HEK293 (cell line): ENCODE results near the gene SF3B2.
A peak's percentile ranks its signal among the peaks of the same experiment; 100 is the strongest.

Experiments
- CTCF ChIA-PET: fragments of 350-600 bp; formaldehyde crosslinking; extraction: SDS; loops from one replicate; lab custom pipeline; 2021; ENCODE audit warnings: antibody characterized with exemption; lab: Yijun Ruan, JAX
- POLR2A ChIA-PET: fragments of 300-600 bp; formaldehyde crosslinking; extraction: SDS; loops from one replicate; lab custom pipeline; 2020; ENCODE audit warnings: antibody characterized with exemption, inconsistent platforms; lab: Yijun Ruan, JAX
- H3K27ac ChIP-seq: fragments of 200-500 bp; sonication (Bioruptor generic); 2 replicates; pipeline ENCODE4 v1.5.1; 2014; ENCODE audit warnings: low read depth, low read length, control low read depth, inconsistent platforms; ENCODE audit errors: extremely low read depth
- H3K36me3 ChIP-seq, 2 experiments: fragments of 200-500 bp in 1 of 2; sonication (Bioruptor generic) in 1 of 2; 1 replicate in 1 of 2; 2 replicates in 1 of 2; pipeline ENCODE4 v1.5.1; 2014 to 2017; ENCODE audit warnings: inconsistent platforms in 2 of 2, low read length in 2 of 2; ENCODE audit not compliant: control insufficient read depth in 2 of 2, insufficient read depth in 1 of 2
- H3K4me1 ChIP-seq: fragments of 200-500 bp; sonication (Bioruptor generic); 2 replicates; pipeline ENCODE4 v1.5.1; 2014; ENCODE audit warnings: mild to moderate bottlenecking, low read length, inconsistent platforms; ENCODE audit not compliant: control insufficient read depth, insufficient read depth
- H3K4me3 ChIP-seq: 2 replicates; pipeline ENCODE4 v1.5.1; 2011; ENCODE audit warnings: low read depth, mild to moderate bottlenecking, control low read depth, low read length, moderate library complexity
- H3K9me3 ChIP-seq: fragments of 200-500 bp; sonication (Bioruptor generic); 2 replicates; pipeline ENCODE4 v1.5.1; 2014; ENCODE audit warnings: low read depth, low read length, inconsistent platforms; ENCODE audit not compliant: control insufficient read depth, insufficient read depth
- EGR2 ChIP-seq: fragments of 450-650 bp; formaldehyde crosslinking; IDR thresholded peaks from 2 replicates; pipeline ENCODE4 v1.5.1; 2016; ENCODE audit warnings: low read depth, missing biosample characterization, missing genetic modification characterization
- PRDM10 ChIP-seq: fragments of 450-650 bp; formaldehyde crosslinking; IDR thresholded peaks from 2 replicates; pipeline ENCODE4 v1.5.1; 2016; ENCODE audit warnings: missing biosample characterization, missing genetic modification characterization
- PRDM4 ChIP-seq: fragments of 450-650 bp; formaldehyde crosslinking; IDR thresholded peaks from 2 replicates; pipeline ENCODE4 v1.5.1; 2017; ENCODE audit warnings: missing biosample characterization, missing genetic modification characterization
- RBAK ChIP-seq: fragments of 450-650 bp; formaldehyde crosslinking; IDR thresholded peaks from 2 replicates; pipeline ENCODE4 v1.5.1; 2016; ENCODE audit warnings: missing biosample characterization, missing genetic modification characterization
- WT1 ChIP-seq: fragments of 450-650 bp; formaldehyde crosslinking; IDR thresholded peaks from 2 replicates; pipeline ENCODE4 v1.5.1; 2016; ENCODE audit warnings: missing biosample characterization, missing genetic modification characterization
- ZBTB26 ChIP-seq: fragments of 450-650 bp; formaldehyde crosslinking; optimal IDR thresholded peaks from 2 replicates; pipeline ENCODE3; 2016; ENCODE audit warnings: missing biosample characterization, mild to moderate bottlenecking, missing genetic modification characterization
- ZFHX2 ChIP-seq: fragments of 450-650 bp; formaldehyde crosslinking; conservative IDR thresholded peaks from 2 replicates; pipeline ENCODE4 v1.5.1; 2016; ENCODE audit warnings: missing biosample characterization, missing genetic modification characterization
- ZNF350 ChIP-seq: fragments of 450-650 bp; formaldehyde crosslinking; IDR thresholded peaks from 2 replicates; pipeline ENCODE4 v1.5.0; 2017; ENCODE audit warnings: missing biosample characterization, mild to moderate bottlenecking, missing genetic modification characterization
- ZNF362 ChIP-seq: fragments of 450-650 bp; formaldehyde crosslinking; IDR thresholded peaks from 2 replicates; pipeline ENCODE4 v1.5.1; 2016; ENCODE audit warnings: missing biosample characterization, missing genetic modification characterization
- ZNF548 ChIP-seq: fragments of 450-650 bp; formaldehyde crosslinking; IDR thresholded peaks from 2 replicates; pipeline ENCODE4 v1.5.1; 2016; ENCODE audit warnings: missing biosample characterization, missing genetic modification characterization
- ZNF555 ChIP-seq: fragments of 450-650 bp; formaldehyde crosslinking; conservative IDR thresholded peaks from 2 replicates; pipeline ENCODE4 v1.5.1; 2017; ENCODE audit warnings: missing biosample characterization, mild to moderate bottlenecking, missing genetic modification characterization, inconsistent platforms
- TF ChIP-seq, protein P1 (sequence below): fragments of 450-650 bp; formaldehyde crosslinking; IDR thresholded peaks from 2 replicates; pipeline ENCODE4 v1.5.1; 2016; ENCODE audit warnings: missing biosample characterization, missing genetic modification characterization
- TF ChIP-seq, protein P2 (sequence below): fragments of 450-650 bp; formaldehyde crosslinking; IDR thresholded peaks from 2 replicates; pipeline ENCODE4 v1.5.1; 2016; ENCODE audit warnings: missing biosample characterization, missing genetic modification characterization

SF3B2 gene

DNA sequence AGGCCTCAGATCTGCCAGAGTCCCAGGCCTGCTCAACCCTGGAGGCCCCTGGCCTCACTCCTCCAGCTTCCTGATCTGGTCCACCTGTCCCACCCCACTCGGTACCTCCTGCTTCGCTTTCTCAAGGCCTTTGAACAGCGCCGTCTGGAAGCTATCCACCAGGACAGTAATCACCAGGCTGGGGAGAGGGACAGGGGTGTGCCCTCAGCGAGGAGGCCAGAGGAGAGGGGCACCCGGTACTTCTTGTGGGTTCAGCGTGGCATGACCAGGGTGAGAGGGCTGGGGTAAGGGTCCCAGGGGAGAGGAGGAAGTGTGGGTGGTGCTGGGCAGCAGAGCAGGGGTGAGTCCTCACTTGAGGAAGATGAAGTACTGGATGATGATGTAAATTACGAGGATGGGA is 32.0 kb upstream of the SF3B2 start (continued):
- TF ChIP-seq, protein P1, sequence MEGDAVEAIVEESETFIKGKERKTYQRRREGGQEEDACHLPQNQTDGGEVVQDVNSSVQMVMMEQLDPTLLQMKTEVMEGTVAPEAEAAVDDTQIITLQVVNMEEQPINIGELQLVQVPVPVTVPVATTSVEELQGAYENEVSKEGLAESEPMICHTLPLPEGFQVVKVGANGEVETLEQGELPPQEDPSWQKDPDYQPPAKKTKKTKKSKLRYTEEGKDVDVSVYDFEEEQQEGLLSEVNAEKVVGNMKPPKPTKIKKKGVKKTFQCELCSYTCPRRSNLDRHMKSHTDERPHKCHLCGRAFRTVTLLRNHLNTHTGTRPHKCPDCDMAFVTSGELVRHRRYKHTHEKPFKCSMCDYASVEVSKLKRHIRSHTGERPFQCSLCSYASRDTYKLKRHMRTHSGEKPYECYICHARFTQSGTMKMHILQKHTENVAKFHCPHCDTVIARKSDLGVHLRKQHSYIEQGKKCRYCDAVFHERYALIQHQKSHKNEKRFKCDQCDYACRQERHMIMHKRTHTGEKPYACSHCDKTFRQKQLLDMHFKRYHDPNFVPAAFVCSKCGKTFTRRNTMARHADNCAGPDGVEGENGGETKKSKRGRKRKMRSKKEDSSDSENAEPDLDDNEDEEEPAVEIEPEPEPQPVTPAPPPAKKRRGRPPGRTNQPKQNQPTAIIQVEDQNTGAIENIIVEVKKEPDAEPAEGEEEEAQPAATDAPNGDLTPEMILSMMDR: no peak
- TF ChIP-seq, protein P2, sequence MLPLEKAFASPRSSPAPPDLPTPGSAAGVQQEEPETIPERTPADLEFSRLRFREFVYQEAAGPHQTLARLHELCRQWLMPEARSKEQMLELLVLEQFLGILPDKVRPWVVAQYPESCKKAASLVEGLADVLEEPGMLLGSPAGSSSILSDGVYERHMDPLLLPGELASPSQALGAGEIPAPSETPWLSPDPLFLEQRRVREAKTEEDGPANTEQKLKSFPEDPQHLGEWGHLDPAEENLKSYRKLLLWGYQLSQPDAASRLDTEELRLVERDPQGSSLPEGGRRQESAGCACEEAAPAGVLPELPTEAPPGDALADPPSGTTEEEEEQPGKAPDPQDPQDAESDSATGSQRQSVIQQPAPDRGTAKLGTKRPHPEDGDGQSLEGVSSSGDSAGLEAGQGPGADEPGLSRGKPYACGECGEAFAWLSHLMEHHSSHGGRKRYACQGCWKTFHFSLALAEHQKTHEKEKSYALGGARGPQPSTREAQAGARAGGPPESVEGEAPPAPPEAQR: no peak
- no peak for TF ChIP-seq RBAK (tag by site-specific recombination)
- TF ChIP-seq, all 188 proteins: peak for 0

DNA sequence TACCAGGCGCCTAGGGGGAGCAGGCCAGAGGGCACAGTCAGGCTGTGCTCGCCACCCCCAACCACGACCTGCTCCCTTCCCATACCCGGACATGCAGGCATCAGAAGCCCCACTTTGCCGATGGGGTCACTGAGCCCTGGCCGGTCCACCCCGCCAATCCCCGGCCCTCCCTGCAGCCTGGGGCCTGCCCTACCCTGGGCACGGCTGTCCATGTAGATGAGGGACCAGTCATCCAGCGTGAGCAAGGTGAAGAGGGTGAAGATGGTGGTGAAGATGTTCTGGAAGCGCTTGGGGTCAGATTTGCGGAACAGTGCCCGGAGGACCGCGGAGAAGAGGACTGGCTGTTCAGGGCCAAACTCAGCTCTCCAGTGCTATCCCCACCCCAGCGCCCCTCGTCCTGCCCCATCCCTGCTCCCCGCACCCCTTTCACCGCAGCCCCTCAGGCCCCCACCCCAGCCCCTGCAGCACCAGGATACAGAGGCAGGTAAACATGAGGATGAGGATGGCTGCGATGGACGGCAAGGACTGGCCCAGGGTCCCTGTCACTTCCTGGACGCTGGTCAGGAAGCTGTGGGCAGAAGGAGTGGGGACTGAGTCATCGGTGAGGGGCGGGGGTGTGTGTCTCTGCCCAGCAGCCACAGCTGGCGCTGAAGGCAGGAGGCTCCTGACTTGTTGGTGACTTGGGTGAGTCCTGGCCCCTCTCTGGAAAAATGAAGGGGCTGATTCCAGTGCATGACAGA is 31.4 kb upstream of the SF3B2 start:
- TF ChIP-seq PRDM10 (tag by site-specific recombination): peak; percentile 67
- peak; percentile 68 for TF ChIP-seq ZFHX2 (tag by site-specific recombination)
- TF ChIP-seq ZNF555 (tag by site-specific recombination): no peak
- TF ChIP-seq ZBTB26 (tag by site-specific recombination): no peak
- no peak for TF ChIP-seq PRDM4 (tag by site-specific recombination)
- TF ChIP-seq WT1 (tag by site-specific recombination): no peak
- TF ChIP-seq ZNF350 (tag by site-specific recombination): no peak
- TF ChIP-seq ZNF548 (tag by site-specific recombination): no peak
- TF ChIP-seq ZNF362 (tag by site-specific recombination): no peak
- peak; percentile 41; the same call in 1 of the 2 replicates for TF ChIP-seq EGR2 (tag by site-specific recombination)
- ChIA-PET CTCF (interaction anchor here (0.6 kb wide), 1 partner anchor 20 kb away, joined by 4 read pairs; no protein-coding TSS in a partner anchor), POLR2A (no interaction called here)
- Histone ChIP-seq H3K4me1 (no peaks in the 10 kb centered on the region), H3K27ac (no peak overlapping the region), H3K4me3 (no peak overlapping the region), H3K36me3 (no peaks in the 10 kb centered on the region), H3K9me3 (no peaks in the 10 kb centered on the region)
